Airway epithelial cell (primary cell): Measurements from ENCODE around the gene RND1. TPM values are rescaled to one million over a fixed set of nuclear protein-coding genes. Genes with fewer than 3 reads are reported as not detected.

ENCODE experiments used
- total RNA-seq: library from RNA; depleted of rRNA; stranded (reverse); fragments of >200 nt; gene quantifications from 2 replicates; pipeline ENCODE4 v1.2.3, GENCODE V29; 2015

Gene RND1
- total RNA-seq = 0.46 and 0.92 TPM in 2 replicates

DNA sequence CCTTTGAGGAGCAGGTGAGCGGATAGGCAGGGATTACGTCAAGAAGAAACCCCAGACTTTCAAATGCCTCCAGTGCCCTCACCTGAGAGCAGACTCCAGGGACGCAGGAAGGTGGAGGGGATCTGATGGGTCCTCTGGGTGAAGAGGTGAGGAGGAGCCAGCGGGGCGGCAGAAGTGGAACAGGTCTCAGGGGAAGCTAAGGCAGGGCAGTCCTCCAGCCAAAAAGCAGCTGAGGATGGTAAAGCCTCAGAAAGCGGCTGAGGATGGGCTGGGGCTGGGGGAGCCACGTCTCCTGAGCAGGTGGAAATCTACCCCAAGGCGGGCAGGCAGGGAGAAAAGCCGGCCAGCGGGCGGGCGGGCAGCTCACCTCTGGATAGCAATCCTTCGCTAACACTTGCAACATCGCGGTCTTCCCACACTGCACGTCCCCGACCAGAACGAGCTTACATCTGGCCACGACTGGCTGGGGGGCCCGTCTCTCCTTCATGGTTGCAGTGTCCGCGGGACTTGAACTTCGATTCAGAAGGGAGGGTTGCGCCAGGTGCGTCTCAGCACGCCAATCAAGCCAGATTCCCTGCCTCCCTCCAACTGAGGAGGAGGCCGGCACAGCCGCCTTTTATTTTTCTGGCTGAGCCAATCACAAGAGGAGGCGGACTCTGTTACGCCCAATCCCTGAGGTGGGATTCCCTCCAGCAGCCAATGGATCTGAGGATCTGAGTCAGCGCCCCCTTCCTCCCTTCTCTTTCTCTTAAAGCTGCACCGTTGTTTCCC, at the start of gene RND1:
Gene RND1 (minus strand): TSS at position 590 of the 771 bp plus-strand sequence. CDS start 103 bp downstream, at position 487.

DNA sequence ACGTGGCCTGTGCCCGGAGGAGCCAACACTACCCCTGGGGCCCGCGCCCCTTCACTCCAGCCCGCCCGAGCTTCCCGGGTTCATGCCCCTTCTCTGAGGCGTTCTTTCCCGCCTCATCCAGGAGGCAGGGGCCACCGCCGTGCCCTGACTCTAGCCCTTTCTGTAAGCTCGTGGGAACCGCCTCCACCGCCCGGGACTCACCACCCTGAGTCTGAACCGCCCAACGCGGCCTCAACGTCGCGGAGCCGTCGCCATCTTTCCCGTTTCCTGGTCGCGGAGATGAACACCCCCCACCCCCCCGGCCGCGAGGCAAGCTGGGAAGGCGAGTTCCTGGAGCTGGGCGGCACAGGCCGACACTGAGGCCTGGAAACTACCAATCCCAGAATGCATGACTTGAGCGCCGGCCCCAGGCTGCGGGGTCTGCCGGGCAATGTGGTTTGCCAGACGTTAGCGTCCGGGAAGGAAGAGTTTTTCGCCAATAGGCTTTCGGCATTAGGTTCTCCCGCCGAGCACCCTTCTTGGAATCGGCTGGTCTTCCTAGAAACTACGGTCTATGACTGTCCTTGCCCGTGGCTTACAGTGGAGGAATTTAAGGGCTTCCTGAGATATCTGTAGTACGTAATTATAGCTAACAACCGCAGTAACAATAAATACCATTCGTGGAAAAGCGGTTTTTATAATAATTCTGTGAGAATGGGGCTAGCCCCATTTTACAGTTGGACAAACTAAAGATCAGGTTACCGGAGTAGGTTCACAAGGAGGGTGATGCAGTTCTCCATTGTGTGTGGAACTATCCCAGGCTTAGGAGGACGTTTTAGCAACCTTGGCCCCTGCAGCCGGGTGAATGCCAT, 13.6 kb downstream of the RND1 start, which contains the start of gene DDX23:
Gene DDX23 (minus strand): TSS at position 281 of the 851 bp plus-strand sequence. CDS start 6,381 bp downstream, outside the sequence.

DNA sequence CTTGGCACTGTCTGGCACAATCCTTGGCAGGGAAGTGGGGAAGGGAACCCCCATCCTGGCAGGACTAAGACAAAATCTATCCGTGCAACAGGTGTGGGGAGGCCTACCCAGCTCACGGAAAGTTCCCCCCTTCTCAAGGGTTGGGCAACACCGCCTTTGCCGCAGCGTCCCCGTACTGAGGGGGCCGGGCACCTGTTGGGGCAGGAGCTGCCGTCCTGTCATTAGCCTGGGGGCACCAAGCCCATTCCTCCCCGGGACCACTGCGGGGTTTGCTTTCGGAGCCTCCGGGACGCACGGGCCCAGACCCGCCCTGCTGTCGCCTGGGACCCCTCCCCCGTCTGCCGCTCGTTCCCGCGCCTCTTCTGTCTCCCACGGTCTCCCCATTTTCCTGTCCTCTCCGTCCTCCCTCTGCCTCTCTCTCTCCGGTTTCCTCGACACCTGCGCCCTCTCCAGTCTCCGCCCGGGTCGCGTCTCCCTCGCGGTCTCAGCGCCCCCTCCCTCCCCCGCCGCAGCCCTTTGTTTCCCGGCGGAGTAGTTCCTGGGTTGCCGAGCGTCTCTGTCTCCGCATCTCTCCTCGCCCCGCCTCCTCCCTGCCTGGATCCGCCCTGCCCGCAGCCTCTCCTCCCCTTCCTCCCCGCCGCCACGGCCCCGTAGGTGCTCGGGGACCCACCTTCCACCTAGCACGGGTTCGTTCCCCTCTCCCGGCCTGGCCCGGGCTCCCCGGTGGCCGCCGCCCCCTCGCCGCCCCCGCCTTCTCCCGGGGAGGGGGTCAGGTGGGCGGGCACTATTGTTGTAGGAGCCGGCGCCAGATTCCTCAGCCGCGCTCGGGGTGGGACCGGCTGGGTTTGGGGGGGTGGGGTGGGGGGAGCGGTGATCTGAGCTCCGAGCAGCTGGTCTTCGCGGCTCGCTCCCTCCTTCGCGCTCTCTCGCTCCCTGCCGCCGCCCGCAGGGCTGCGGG, 47.5 kb downstream of the RND1 start, which contains the start of gene CACNB3:
Gene CACNB3 (plus strand): TSS at position 624 of the 958 bp plus-strand sequence. CDS start 434 bp downstream, outside the sequence.

Other genes starting within 250 kb of the RND1 start
- gene KANSL2, start 183.6 kb downstream of the RND1 start, total RNA-seq = 47.7 and 61.9 TPM in 2 replicates
- 14.7 and 21.4 TPM in 2 replicates for gene CCNT1, start 149.2 kb downstream of the RND1 start, total RNA-seq
- gene ADCY6, start 76.8 kb downstream of the RND1 start, total RNA-seq = 17.3 and 18.2 TPM in 2 replicates
- gene CACNB3, start 47.4 kb downstream of the RND1 start, total RNA-seq = 14.7 and 22.0 TPM in 2 replicates
- 64.0 and 65.6 TPM in 2 replicates for gene DDX23, start 13.7 kb downstream of the RND1 start, total RNA-seq
- 11.4 and 12.8 TPM in 2 replicates for gene FKBP11, start 59.6 kb upstream of the RND1 start, total RNA-seq
- 79.6 and 95.4 TPM in 2 replicates for gene ARF3, start 91.6 kb upstream of the RND1 start, total RNA-seq
- gene WNT10B, start 105.9 kb upstream of the RND1 start, total RNA-seq = 0.21 and 0.84 TPM in 2 replicates
- not detected in 2 replicates for gene WNT1, start 112.5 kb upstream of the RND1 start, total RNA-seq
- 0.28 and 0.78 TPM in 2 replicates for gene DDN, start 133.5 kb upstream of the RND1 start, total RNA-seq
- 71.0 and 72.2 TPM in 2 replicates for gene PRKAG1, start 152.9 kb upstream of the RND1 start, total RNA-seq
- gene KMT2D, start 194.9 kb upstream of the RND1 start, total RNA-seq = 13.6 and 21.0 TPM in 2 replicates
- gene RHEBL1, start 204.1 kb upstream of the RND1 start, total RNA-seq = 0.09 and 0.14 TPM in 2 replicates
- under 0.01 TPM in 1 of 2 replicates, not detected in the other for gene DHH, start 228.9 kb upstream of the RND1 start, total RNA-seq
- gene LMBR1L, start 245.0 kb upstream of the RND1 start, total RNA-seq = 13.4 and 20.5 TPM in 2 replicates